Measurements from ENCODE around the gene PLB1.

Gene PLB1

DNA sequence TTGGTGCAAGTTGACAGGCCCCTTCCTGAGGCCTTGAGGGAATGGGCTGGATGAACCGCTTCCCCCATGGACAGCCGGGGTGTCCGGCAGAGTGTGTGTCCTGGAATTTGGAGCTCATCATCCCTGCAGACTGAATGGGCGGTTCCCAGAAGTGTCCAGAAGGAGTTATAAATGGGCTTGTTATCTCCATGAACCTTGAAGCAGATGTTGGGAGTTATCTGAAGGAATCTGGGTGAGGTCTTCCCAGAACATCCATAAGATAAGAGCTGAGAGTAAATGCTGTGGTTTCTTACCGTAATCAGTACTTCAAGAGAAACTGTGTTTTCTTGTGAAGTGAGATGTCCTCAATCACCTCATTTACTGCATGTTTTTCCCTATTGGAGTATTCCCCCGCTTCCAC lies 21.1 kb downstream of the PLB1 start:
- TF ChIP-seq CTCF (IDR thresholded peaks at IDR 0.05) = no peak

DNA sequence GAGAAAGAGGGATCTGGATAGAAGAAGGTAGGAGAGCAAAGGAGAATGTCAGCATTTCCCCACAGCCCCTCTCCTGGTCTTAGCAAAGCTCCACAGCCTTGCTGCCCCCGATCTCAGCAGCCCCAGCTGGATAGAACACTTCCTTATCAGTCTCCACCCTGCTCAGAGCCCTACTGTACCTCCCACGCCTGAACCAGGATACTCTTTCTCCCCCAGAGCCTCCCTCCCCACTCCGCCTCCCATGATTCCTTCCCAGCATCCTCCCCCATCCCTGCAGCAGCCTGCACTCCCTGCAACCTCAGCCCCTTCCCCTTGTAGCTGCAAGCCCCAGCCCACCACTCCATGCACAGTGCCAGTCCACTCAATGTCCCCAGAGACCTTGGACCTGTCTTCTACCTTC lies 25.8 kb downstream of the PLB1 start:
- TF ChIP-seq CTCF (IDR thresholded peaks at IDR 0.05) = no peak

DNA sequence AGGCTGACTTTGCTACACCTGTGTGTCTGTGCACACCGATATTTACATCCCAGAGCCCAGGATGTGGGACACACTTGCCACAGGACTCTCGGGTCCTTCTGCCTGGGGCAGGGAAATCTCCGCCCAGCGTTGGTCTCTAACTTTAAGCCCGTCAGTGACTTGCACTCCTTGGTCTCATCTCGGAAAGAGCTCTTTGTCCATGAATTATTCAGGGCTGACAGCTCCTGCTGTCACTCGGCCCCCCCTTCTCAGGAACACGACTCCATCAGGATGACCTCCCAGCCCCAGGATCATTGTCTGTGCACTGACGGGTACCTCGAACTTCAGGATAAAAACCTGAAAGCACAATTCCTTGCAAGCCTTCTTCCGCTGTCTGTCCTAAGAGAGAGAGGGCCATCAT lies 26.6 kb downstream of the PLB1 start:
- no peak for TF ChIP-seq CTCF (IDR thresholded peaks at IDR 0.05)

DNA sequence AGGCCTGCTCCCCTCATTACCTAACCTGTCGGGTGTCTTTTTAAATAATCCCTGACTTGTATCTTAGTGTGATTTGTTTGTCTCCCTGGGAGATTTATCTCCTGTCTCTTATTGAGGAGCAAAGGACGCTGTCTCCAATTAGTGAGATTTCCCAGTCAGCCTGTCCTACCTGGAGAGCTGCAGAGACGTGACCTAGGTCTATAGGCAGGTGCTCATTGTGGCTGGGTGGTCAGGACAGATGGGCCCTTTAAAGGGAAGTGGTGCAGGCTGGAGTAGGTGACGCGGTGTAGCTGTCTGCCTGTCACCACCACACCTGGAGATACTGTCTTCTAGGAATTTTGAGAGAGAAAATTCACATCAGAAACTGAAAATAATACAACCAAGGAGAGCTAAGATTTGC lies 28.0 kb downstream of the PLB1 start:
- TF ChIP-seq CTCF (IDR thresholded peaks at IDR 0.05) = no peak

DNA sequence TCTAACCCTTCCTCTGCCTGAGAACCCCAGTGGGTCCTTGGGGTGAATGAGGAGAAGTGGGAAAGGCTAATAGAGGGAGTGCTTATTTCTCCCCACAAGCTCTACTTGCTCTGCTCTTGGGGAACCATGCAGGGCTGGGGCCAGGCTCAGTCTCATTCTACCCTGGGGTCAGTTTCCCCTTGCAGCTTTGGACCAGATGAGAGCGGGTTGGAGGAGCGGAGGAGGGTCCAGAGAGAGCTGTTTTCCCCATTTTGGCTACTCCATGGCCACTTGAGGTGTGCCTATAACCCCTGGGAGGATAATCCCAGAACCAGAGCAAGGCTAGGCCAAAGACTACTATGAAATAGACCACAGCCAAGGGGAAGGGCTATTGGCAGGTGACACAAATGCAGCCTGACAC lies 29.6 kb downstream of the PLB1 start:
- TF ChIP-seq CTCF (IDR thresholded peaks at IDR 0.05) = no peak

DNA sequence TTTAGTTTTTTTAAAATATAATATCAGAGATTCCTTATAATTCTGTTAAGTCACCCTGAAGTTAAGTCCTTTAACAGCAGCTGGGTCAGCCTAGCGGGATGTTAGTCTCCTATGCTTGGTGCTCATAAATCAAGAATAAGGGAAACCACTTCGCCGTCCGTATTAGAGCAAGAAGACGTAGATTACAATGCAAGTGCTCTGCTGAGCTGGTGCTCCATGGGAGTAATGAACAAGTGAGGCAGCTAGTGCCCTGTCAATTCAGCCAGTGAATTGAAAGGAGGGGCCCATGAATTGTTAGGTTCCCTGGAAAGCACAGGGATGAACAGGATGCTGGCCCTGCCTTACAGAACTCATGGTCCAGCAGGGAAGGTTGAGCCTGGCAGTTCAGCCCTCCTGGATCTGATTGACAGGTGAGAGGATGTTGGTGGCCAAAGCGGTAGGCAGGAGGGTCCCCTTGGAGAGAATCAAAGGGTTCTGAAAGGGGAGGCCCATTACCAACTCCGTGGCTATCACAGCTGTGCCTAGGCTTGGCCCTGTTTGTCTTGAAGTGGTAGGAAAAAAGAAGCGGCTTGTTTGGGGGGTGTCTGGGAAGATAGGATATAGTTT lies 30.8 kb downstream of the PLB1 start:
- no peak for TF ChIP-seq CTCF (IDR thresholded peaks at IDR 0.05)

DNA sequence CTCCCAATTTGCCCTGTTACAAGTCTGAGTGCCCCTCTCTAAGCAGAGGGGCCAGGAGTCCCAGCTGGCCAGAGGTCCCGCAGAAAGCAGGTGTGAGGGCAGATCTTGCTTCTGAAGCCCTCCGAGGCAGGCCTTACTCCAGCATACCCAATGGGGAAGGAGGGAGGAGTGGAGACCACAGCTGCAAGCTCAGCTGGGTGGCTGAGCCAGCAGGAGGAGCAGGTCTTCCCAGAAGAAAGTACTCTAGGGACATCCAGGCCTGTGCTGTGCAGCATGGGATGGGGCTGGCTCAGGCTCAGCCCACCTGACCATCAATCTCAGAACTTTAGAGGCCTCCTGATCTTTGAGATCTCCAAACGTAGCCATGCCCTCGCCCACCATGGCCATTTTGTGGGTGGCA lies 31.3 kb downstream of the PLB1 start:
- no peak for TF ChIP-seq CTCF (IDR thresholded peaks at IDR 0.05)

DNA sequence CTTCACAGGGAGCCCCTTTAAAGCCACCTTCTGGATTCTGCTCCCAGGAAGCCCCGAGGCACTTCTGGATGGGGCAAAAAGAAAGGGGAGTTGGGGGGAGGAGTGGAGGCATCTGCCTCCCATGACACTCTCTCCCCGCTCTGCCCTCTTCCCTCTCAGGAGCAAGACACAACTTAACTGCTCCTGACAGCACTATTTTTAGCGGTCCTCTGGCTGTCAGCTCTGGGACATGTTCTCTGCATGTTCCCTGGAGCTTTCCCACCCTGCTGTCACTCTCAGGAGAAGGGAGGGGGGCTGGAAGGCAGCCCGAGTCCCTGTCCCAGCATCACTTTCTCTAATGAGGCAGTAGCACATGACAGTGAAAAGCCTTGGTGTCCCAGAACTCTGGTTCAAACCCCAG lies 32.3 kb downstream of the PLB1 start:
- TF ChIP-seq CTCF (IDR thresholded peaks at IDR 0.05) = no peak

Measured in LNCAP (cell line).